GM19397 (cell line): Measurements from ENCODE around the gene RNF227.
"Not testable (repeated sequence)": the region's sequence is repeated elsewhere in the genome, so short reads cannot be mapped to it uniquely, and the experiment has no call there.

Experiments used
- ATAC-seq: cut with Tn5 transposase; IDR thresholded peaks from one replicate; pipeline ENCODE4 v1.9.1; 2021; ENCODE audit warnings: mild to moderate bottlenecking, moderate library complexity; ENCODE audit not compliant: unreplicated experiment

RNF227 gene

DNA sequence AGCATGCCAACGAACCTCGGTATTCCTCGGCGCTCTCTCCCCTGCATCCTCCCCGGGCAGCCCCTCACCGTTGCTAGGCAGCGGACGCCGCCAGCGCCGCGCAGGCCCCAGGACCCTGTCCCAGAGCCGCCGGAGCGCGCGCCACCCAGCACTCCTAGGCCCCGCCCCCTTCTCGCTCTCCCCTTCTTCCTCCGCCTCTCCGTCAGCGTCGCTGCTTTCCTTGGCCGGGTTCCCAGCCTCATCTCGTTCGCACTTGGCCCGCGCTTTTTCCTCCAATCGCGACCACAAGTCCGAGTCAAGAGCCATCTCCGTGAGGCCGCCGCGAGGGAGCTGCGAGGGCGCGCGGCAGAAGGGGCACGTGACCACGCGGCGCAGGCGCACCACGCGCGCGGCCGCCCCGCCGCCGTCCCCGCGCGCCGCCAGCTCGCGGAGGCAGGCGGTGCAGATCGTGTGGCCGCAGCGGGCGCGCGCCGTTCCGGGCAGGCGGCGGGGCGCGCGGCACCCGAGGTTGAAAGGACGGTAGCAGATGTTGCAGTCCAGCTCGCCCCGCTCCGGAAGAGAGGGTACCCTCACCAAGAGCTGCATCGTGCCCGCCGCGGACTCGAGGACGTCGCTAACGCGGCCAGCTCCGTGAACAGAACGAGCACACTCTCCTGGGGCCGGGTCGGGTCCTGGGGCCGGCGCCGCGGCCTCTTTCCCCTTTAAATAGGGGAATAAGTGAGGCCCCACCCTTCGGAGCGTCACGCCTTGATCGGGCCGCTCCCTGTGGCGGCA lies at the start of gene RNF227:
TSS of gene RNF227 (minus strand) at position 679 of the 774 bp plus-strand sequence. CDS start at position 585, 94 bp downstream.
- ATAC-seq = peak; percentile 85

DNA sequence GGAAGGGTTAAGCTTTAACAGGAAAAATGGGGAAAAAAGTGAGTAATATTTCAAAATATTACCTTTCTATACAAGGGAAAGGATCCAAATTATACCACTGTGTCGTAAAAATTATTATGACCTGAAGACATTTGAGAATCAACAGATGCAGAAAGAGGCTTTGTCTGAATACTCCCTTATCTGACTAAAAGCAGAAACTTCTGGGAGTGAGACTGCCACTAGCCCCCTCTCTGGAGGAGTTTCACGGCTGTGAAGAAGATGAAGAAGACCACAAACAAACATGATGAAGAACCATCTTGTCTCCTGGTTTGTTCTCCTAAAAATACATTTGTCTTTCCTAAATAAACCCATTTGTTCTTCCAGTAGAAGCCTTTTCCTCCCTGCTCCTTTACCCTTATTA lies 45.3 kb upstream of the RNF227 start:
- ATAC-seq = no peak

DNA sequence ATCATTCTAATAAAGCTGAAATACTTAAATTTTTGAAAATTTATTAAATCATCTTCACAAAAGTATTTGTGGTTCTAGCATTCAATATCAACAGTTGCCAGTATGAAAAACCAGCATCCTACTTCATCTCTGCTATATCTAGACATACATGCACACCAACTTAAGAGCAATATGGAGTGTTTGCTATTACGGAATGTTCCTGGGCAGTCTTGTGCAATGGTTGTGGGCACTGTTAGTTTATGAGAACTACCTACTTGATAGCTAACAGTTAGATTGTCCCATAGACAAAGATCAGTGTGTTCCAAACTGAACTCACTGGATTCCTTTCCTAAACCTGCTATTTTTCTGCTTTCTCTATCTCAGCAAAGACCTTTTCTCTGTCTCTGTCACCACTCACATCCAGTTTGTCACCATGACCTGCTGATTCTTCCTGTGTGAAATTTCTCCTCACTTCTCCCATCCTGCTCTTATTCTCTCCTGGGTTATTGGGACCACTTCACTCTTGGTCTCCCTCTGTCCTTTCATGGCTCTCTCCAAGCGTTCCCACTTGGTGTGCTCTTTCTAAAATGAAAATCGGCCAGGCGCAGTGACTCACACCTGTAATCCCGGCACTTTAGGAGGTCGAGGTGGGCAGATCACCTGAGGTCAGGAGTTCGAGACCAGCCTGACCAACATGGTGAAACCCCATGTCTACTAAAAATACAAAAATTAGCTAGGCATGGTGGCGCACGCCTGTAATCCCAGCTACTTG lies 43.6 kb upstream of the RNF227 start:
- ATAC-seq = no peak

DNA sequence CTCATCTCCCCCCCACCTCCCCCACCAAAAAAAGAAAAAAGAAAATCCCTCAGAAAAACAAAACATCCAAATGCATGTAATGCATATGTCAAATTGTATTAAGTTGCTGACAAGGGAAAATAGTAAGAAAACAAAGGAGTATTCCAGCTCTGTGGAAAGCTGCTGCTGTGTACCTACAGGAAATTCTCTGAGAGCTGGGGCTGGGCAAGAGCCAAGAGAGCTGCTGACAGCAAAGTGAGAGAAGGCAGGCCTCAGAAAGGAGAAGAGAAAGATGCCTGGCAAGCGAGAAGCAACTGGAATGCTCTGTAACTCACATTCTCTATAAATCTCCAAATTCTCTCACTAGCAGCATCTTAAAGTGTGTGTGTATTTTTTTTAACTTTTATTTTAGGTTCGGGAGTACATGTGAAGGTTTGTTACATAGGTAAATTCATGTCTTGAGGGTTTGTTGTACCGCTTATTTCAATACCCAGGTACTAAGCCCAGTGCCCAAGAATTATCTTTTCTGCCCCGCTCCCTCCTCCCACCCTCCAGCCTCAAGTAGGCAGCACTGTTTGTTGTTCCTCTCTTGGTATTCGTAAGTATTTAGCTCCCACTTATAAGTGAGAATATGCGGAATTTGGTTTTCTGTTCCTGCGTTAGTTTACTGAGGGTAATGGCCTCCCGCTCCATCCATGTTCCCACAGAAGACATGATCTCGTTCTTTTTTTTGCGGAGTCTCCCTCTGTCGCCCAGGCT lies 40.3 kb upstream of the RNF227 start:
- ATAC-seq = no peak

DNA sequence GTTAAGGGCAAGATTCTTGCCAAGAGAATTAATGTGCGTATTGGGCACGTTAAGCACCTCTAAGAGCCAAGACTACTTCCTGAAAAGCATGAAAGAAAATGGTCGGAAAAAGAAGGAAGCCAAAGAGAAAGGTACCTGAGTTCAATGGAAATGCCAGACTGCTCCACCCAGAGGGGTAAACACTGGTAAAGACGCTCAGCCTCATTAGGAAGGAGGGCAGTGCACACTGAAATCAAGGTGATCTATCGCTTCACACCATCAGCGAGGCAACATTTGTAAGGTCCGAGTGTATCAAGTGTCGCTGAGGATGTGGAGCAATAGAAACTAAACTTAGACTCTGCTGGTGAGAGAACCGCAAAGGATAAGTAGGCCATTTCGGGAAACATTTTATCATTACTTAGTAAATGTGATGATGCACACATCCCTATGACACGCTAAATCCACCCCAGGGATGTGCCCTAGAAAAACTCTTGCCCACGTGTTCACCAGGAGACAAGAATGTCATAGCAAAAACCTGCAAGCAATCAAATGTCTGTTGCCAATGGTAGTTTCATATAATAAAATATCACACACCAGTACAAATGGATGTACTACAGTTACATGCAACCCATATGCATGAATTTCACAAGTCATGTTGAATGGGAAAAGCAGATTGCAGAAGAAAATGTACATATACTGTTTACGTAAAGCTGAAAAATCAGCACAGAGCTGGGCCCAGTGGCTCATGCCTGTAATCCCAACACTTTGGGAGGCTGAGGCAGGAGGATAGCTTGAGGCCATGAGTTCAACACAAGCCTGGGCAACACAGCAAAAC lies 39.5 kb upstream of the RNF227 start:
- no peak for ATAC-seq

DNA sequence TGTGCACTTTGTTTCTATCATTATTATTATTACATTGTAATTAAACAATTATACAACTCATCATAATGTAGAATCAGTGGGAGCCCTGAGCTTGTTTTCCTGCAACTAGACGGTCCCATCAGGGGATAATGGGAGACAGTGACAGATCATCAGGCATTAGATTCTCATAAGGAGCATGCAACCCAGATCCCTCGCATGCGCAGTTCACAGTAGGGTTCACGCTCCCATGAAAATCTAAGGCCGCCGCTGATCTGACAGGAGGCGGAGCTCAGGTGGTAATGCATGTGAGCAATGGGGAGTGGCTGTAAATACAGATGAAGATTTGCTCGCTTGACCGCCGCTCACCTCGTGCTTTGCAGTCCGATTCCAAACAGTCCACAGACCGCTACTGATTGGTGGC lies 37.2 kb upstream of the RNF227 start:
- ATAC-seq = not testable (repeated sequence)

DNA sequence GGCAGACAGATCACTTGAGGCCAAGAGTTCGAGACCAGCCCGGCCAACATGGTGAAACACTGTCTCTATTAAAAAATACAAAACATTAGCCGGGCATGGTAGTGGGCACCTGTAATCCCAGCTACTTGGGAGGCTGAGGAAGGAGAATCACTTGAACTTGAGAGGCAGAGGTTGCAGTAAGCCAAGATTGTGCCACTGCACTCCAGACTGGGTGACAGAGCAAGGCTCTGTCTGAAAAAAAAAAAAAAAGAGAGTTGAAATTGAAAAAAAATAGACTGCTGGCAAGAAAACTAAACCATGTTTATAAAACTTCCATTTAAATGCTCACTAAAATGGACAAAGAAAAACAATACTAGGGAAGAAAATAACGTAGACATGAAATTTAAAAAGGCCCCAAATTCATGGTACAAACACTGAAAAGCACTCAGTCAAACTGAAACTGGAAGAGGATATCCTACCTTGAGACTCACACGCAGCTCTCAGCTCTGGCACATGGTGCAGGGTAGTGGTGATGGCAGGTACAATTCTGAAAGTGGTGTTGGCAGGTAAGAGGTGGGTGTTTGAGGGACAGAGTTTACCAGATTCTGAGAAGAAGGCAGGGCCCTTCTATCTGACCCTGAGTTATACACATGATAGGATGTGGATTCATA lies 35.2 kb upstream of the RNF227 start:
- ATAC-seq = no peak

DNA sequence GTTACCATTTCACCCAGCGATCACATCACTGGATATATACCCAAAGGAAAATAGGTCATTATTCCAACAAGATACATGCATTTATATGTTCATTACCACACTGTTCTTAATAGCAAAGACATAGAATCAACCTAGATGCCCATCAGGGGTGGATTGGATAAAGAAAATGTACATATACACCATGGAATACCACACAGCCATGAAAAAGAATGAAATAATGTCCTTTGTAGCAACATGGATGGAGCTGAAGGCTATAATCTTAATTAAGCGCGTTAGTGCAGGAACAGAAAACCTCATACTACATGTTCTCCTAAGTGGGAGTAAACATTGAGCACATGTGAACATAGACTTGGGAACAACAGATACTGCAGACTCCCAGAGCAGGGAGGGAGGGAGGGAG lies 34.5 kb upstream of the RNF227 start:
- ATAC-seq = no peak

DNA sequence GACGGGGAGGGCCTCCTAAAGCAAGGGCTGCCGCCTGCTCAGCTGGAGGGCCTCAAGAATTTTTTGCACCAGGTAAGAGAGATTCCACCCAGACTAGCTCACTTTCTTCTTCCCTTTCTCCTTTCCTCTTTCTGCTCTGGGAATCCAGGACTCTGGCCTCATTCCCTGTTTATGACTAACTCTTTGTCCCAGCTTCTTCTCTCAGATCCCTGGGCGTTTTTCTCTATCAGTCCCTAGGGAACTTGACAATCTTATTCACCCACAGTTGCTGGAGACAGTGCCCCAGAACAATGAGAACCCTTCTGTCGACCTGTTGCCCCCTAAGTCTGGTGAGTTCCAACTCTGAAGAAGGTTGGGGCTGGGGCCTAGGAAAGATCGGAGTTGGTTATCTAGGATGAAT lies 31.6 kb upstream of the RNF227 start:
- ATAC-seq = no peak

DNA sequence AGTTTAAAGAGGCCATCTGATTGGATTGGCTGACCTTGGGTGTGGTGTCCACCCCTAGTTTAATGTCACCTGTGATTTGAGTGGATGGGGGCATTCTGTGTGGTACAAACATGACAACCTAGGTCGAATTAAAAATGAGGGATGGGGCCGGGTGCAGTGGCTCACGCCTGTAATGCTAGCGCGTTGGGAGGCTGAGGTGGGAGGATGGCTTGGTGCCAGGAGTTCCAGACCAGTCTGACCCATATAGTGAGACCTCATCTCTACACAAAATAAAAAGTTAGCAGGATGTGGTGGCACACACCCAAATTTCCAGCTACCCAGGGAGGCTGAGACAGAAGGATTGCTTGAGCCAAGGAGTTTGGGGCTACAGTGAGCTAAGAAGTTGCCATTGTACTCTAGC lies 30.4 kb upstream of the RNF227 start:
- no peak for ATAC-seq

DNA sequence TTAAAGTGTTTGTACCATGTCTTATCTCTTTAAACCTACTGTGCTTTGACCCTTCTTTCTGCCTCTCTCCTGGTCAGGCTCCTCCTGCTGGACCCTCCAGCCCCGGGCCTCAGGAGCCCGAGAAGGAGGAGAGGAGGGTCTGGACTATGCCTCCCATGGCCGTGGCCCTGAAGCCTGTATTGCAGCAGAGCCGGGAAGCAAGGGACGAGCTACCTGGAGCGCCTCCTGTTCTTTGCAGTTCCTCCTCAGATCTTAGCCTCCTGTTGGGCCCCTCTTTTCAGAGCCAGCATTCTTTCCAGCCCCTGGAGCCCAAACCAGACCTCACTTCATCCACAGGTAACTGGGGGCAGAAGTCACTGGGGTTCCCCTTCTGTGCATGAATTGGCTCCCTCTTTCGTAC lies 29.6 kb upstream of the RNF227 start:
- ATAC-seq = no peak

DNA sequence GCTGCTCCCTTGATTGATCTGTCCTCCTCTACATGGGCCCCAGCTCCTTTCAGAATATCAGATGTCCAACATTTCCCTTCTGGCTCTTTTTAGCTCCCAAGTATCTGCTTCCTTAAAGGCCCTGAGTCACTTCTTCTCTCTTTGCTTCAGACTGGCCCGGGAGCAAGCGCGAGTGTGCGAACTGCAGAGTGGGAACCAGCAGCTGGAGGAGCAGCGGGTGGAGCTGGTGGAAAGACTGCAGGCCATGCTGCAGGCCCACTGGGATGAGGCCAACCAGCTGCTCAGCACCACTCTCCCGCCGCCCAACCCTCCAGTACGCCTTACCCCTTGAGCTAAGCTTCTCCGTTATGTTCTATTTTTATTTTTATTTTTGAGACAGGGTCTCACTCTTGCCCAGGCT lies 28.2 kb upstream of the RNF227 start:
- ATAC-seq = no peak

DNA sequence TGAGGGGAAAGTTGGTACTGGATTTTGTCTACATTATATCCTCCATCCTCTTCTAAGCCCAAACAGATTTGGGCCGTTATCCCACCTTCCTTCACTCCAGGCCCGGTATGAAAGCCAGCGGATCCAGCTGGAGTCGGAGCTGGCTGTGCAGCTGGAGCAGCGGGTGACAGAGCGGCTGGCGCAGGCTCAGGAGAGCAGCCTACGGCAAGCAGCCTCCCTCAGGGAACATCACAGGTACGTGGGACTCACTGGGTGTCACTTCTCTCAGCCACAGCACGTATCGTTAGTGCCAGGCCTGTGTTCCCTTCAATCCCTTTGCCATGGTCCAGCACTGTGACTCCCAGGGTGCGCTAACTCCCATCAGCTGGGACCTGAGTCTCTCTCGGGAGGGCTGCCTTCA lies 27.2 kb upstream of the RNF227 start:
- ATAC-seq = no peak

DNA sequence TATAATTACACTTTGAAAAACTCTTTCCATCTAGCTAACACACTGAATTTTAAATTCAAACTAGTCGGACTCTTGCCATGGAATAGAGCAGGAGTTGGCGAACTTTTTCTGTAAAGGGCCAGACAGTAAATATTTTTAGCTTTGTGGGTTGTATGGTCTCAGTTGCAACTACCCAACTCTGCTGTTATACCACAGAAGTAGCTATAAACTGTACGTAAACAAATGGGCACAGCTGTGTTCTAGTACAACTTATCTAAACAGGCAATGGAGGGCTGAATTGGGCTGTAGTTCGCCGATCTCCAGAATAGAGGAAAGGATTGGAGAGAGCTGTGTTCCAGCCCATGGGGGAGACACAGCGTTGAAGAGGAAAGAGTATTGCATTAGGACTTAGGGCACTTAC lies 24.7 kb upstream of the RNF227 start:
- no peak for ATAC-seq

DNA sequence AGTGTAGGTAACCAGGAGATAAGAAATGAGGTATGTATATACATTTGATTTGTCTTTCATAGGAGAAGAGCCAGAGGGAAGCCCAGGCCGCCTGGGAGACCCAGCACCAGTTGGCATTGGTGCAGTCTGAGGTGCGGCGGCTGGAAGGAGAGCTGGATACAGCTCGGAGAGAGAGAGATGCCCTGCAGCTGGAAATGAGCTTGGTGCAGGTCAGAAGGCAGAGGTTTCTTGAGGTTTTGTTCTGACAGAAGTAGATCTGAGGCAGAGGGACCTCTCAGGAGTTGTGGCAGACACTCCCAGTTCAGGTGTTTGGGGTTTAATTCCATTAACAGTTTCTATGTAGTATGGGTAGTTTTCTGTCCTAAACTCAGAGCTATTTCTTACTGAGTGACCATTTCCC lies 23.9 kb upstream of the RNF227 start:
- no peak for ATAC-seq

DNA sequence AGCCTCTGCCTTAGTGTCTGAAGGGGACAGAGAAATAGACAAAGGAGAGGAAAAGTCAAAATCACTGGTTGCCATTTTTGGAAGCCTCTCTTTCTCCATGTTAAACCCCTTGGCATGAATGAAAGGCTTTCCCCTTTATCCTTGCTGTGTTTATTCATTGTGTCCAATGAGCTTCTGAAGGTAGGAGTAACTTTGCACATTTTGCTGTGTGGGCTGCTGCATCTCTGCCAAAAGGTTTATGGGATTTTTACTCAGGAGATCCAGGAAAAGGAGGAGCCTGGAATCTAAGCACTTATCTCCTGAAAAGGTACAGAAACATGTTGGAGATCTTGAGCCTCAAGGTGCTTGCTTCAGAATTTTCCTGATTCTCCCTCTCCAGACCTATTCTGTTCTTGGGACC lies 19.8 kb upstream of the RNF227 start:
- ATAC-seq = no peak

DNA sequence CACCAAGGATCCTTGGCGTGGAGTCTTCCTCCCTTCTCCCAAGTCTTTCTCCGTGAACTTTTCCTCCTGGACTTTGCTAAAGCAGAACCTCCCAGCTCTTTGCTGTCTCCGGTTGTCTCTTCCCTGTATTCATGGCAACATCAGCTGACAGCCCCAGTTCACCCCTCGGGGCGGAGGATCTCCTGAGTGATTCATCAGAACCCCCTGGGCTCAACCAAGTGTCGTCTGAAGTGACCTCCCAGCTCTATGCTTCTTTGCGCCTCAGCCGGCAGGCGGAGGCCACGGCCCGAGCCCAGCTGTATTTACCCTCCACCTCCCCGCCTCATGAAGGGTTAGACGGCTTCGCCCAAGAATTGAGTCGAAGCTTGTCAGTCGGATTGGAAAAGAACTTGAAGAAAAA lies 16.9 kb upstream of the RNF227 start:
- ATAC-seq = no peak

DNA sequence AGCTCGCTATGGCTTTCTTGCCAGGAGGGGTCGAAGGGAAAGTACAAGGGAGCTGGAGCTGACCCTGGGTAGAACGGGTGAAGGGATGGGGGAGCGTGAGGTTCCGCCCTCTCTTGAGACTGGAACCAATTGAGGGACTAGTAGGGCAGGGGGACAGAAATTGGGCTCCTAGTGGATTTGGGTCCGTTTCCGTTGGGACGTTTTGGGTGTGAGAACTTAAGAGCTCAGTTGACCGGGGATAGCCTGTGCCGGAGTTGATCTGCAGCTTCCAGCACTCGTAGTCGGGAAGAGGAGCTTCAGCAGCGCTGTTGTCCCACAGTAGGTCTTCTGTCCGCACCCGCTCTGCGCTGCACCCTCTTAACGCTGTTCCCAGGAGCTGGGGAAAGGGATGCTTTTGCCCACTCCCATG lies 16.4 kb upstream of the RNF227 start:
- ATAC-seq = no peak

DNA sequence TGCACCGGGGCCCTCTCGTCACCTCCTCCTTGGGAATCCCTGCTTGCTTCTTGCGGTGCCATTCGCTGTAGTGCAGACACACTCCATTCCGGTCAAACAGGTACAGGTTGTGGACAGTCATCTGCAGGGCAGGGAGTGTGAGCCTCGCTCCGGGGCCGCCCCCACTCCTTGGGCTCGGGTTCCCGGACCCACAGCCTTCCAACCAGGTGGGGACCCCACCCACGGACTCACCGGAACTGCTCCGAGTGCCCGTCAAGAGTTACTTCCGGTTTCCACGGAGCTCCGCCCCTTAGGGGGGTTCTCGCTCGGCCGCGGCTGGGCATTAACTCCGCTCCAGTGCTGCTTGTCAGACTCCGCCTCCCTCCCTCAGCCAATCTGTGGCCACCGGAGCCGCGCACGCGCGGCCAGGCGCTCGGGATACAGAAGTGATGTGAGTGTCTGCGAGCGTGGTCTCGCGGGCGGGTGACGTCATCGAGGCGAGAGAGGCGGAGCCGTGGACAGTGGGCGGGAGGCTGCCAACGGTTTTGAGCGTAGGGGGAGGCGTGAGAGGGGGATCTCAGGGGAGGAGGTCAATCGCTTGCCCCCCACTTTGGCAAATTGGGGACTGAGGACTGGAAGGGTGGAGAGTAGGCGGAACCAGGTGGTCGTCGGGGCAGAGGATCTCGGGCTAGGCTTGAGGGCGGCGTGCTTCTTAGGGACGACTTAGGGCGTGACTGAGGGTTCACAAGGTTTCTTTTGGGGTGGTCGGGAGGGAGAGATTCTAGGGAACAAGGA lies 15.8 kb upstream of the RNF227 start, which contains the start of the genes CNTROB and TRAPPC1:
TSS of gene CNTROB (plus strand) at position 498 of the 774 bp plus-strand sequence. CDS start 874 bp downstream, outside the sequence.
TSS of gene TRAPPC1 (minus strand) at position 238 of the 774 bp plus-strand sequence. CDS start at position 121, 117 bp downstream.
- ATAC-seq = peak; percentile 97
